Nephron (organoid): ENCODE measurements around the gene ZCCHC8.
"Not testable (repeated sequence)": the region's sequence is repeated elsewhere in the genome, so short reads cannot be mapped to it uniquely, and the experiment has no call there.

ENCODE experiments used
- H3K27ac Mint-ChIP-seq, 3 experiments: 2 replicates each; pipeline ENCODE4 v1.8.0; 2020; ENCODE audit warnings: mixed read lengths in 3 of 3, mild to moderate bottlenecking in 2 of 3, moderate library complexity in 1 of 3
- H3K27me3 Mint-ChIP-seq: 2 replicates; pipeline ENCODE4 v1.8.0; 2021; ENCODE audit warnings: low read depth, mild to moderate bottlenecking, moderate library complexity, mixed read lengths
- H3K36me3 Mint-ChIP-seq: 2 replicates; pipeline ENCODE4 v1.8.0; 2020; ENCODE audit warnings: low read depth, mixed read lengths
- H3K4me1 Mint-ChIP-seq: 2 replicates; pipeline ENCODE4 v1.8.0; 2020; ENCODE audit warnings: mixed read lengths
- H3K4me3 Mint-ChIP-seq, 3 experiments: 2 replicates each; pipeline ENCODE4 v1.8.0; 2020; ENCODE audit warnings: mild to moderate bottlenecking in 3 of 3, mixed read lengths in 3 of 3, moderate library complexity in 2 of 3
- H3K9me3 Mint-ChIP-seq: 2 replicates; pipeline ENCODE4 v1.8.0; 2020; ENCODE audit warnings: mixed read lengths
- CTCF ChIP-seq, 3 experiments: fragments of 200-600 bp; sonication (generic); IDR thresholded peaks; one replicate each; pipeline ENCODE4 v1.5.0; 2021; ENCODE audit warnings: antibody characterized with exemption in 3 of 3; ENCODE audit not compliant: unreplicated experiment in 3 of 3

The ZCCHC8 gene

GRCh38 chr12:122516544-122517361 lies 16.0 kb upstream of the ZCCHC8 start:
- Mint-ChIP-seq H3K36me3 (peaks cover 92% of the 10 kb centered on the region), H3K27me3 (no peaks in the 10 kb centered on the region), H3K27ac (no peak overlapping the region), H3K4me1 (peaks cover 4% of the 10 kb centered on the region), H3K9me3 (no peaks in the 10 kb centered on the region), H3K4me3 (no peak overlapping the region)
- no peak for TF ChIP-seq CTCF (IDR thresholded peaks at IDR 0.05; ENCODE audit: unreplicated experiment in 3 of 3)

GRCh38 chr12:122515275-122515674 lies 14.5 kb upstream of the ZCCHC8 start:
- H3K9me3 Mint-ChIP-seq = no peaks in the 10 kb centered on the region
- no peaks in the 10 kb centered on the region for H3K27me3 Mint-ChIP-seq
- no peak for TF ChIP-seq CTCF (IDR thresholded peaks at IDR 0.05; ENCODE audit: unreplicated experiment in 3 of 3)

GRCh38 chr12:122513660-122514059 lies 12.9 kb upstream of the ZCCHC8 start:
- peaks cover 89% of the 10 kb centered on the region for H3K36me3 Mint-ChIP-seq
- H3K4me1 Mint-ChIP-seq = no peaks in the 10 kb centered on the region
- H3K27ac Mint-ChIP-seq = no peak overlapping the region
- H3K27me3 Mint-ChIP-seq = no peaks in the 10 kb centered on the region
- no peak overlapping the region for H3K4me3 Mint-ChIP-seq
- no peak for TF ChIP-seq CTCF (IDR thresholded peaks at IDR 0.05; ENCODE audit: unreplicated experiment in 3 of 3)
- no peaks in the 10 kb centered on the region for H3K9me3 Mint-ChIP-seq

More at GRCh38 chr12:122515275-122515674, 14.5 kb upstream of the ZCCHC8 start:
- Mint-ChIP-seq H3K4me3 (no peak overlapping the region), H3K36me3 (peaks cover 90% of the 10 kb centered on the region), H3K27ac (no peak overlapping the region), H3K4me1 (no peaks in the 10 kb centered on the region)

- H3K36me3 Mint-ChIP-seq = peaks cover 89% of the 10 kb centered on the region
- H3K9me3 Mint-ChIP-seq, H3K27me3 Mint-ChIP-seq, H3K4me3 Mint-ChIP-seq, H3K4me1 Mint-ChIP-seq, H3K27ac Mint-ChIP-seq: not testable (repeated sequence)
These were observed 12.3 kb upstream of the ZCCHC8 start for GRCh38 chr12:122513028-122513427.

- Mint-ChIP-seq H3K4me3 (no peak overlapping the region), H3K36me3 (peaks cover 81% of the 10 kb centered on the region), H3K4me1 (no peaks in the 10 kb centered on the region), H3K9me3 (no peaks in the 10 kb centered on the region), H3K27me3 (no peaks in the 10 kb centered on the region), H3K27ac (no peak overlapping the region)
- no peak for TF ChIP-seq CTCF (IDR thresholded peaks at IDR 0.05; ENCODE audit: unreplicated experiment in 3 of 3)
These were observed 7.4 kb upstream of the ZCCHC8 start for GRCh38 chr12:122508163-122508562.

- Mint-ChIP-seq H3K27ac (no peak overlapping the region), H3K4me1 (no peaks in the 10 kb centered on the region), H3K36me3 (peaks cover 78% of the 10 kb centered on the region), H3K9me3 (no peaks in the 10 kb centered on the region), H3K27me3 (no peaks in the 10 kb centered on the region), H3K4me3 (no peak overlapping the region)
- TF ChIP-seq CTCF (IDR thresholded peaks at IDR 0.05; ENCODE audit: unreplicated experiment in 3 of 3) = no peak
These were observed 5.7 kb upstream of the ZCCHC8 start for GRCh38 chr12:122506393-122506938.
